SK-N-SH (cell line): ENCODE measurements around the gene CSNK2A1. TPM values are rescaled to one million over a fixed set of nuclear protein-coding genes. Genes with fewer than 3 reads are reported as not detected.

Experiments used
- CTCF ChIA-PET: fragments of 300-600, 350-600 bp; formaldehyde crosslinking; extraction: SDS; loops from one replicate; lab custom pipeline; 2021; lab: Yijun Ruan, JAX
- POLR2A ChIA-PET: fragments of 350-600 bp; sonication (Branson Sonifier 250); formaldehyde crosslinking; extraction: SDS; loops from one replicate; lab custom pipeline; 2020; ENCODE audit warnings: antibody characterized with exemption, inconsistent platforms; lab: Yijun Ruan, JAX
- DNase-seq: peaks from one replicate; pipeline ENCODE4 v3.0.0; 2012
- H2AFZ ChIP-seq: fragments of 200-600 bp; sonication (generic); 2 replicates; pipeline ENCODE4 v1.8.1; 2016; ENCODE audit warnings: antibody characterized with exemption, mild to moderate bottlenecking, low read depth
- H3F3A ChIP-seq: fragments of 200-600 bp; sonication (generic); replicated peaks from 2 replicates; pipeline ENCODE3; 2016; ENCODE audit warnings: antibody characterized with exemption, mild to moderate bottlenecking; ENCODE audit not compliant: insufficient read depth
- H3K27ac ChIP-seq, 2 experiments: fragments of 200-500 bp in 1 of 2; fragments of 200-600 bp in 1 of 2; sonication (Bioruptor generic) in 1 of 2; sonication (generic), shearing (Covaris generic) in 1 of 2; 2 replicates each; pipeline versions ENCODE4 v1.5.1 to v1.6.1; 2014 to 2016; ENCODE audit warnings: low read depth in 2 of 2, inconsistent platforms in 1 of 2, low read length in 1 of 2, mild to moderate bottlenecking in 1 of 2, mixed read lengths in 1 of 2
- H3K27me3 ChIP-seq: fragments of 200-600 bp; sonication (generic), shearing (Covaris generic); 2 replicates; pipeline ENCODE4 v1.6.1; 2016; ENCODE audit warnings: mixed run types; ENCODE audit not compliant: insufficient read depth
- H3K36me3 ChIP-seq, 2 experiments: fragments of 200-500 bp in 1 of 2; fragments of 200-600 bp in 1 of 2; sonication (Bioruptor generic) in 1 of 2; sonication (generic) in 1 of 2; replicated peaks in 1 of 2; 2 replicates each; pipeline versions ENCODE3 to v1.5.1; 2014 to 2016; ENCODE audit warnings: low read length in 1 of 2, mild to moderate bottlenecking in 1 of 2; ENCODE audit not compliant: insufficient read depth in 2 of 2, control insufficient read depth in 1 of 2
- H3K4me1 ChIP-seq, 2 experiments: fragments of 200-500 bp in 1 of 2; fragments of 200-600 bp in 1 of 2; sonication (Bioruptor generic) in 1 of 2; sonication (generic), shearing (Covaris generic) in 1 of 2; 2 replicates each; pipeline versions ENCODE4 v1.5.1 to v1.6.1; 2014 to 2016; ENCODE audit warnings: low read depth in 1 of 2, low read length in 1 of 2, mixed run types in 1 of 2; ENCODE audit not compliant: insufficient read depth in 2 of 2, control insufficient read depth in 1 of 2
- H3K4me2 ChIP-seq: fragments of 200-600 bp; sonication (generic), shearing (Covaris generic); 2 replicates; pipeline ENCODE4 v1.6.1; 2017; ENCODE audit warnings: mixed run types
- H3K4me3 ChIP-seq, 2 experiments: fragments of 200-500 bp in 1 of 2; fragments of 200-600 bp in 1 of 2; sonication (Bioruptor generic) in 1 of 2; sonication (generic), shearing (Covaris generic) in 1 of 2; 2 replicates each; pipeline versions ENCODE4 v1.5.1 to v1.8.1; 2014 to 2016; ENCODE audit warnings: low read depth in 2 of 2, inconsistent platforms in 1 of 2, low read length in 1 of 2, mild to moderate bottlenecking in 1 of 2, mixed read lengths in 1 of 2, moderate library complexity in 1 of 2
- H3K79me2 ChIP-seq: fragments of 200-600 bp; sonication (generic); 2 replicates; pipeline ENCODE4 v1.8.1; 2017; ENCODE audit warnings: mild to moderate bottlenecking; ENCODE audit not compliant: insufficient read depth
- H3K9ac ChIP-seq: fragments of 200-600 bp; sonication (generic); 2 replicates; pipeline ENCODE4 v1.6.1; 2017; ENCODE audit warnings: mixed run types
- H3K9me2 ChIP-seq: fragments of 200-600 bp; sonication (generic); 2 replicates; pipeline ENCODE4 v1.6.1; 2017; ENCODE audit warnings: mixed run types
- H3K9me3 ChIP-seq: fragments of 200-600 bp; sonication (generic); 2 replicates; pipeline ENCODE4 v1.6.1; 2017; ENCODE audit warnings: mixed run types, mild to moderate bottlenecking, moderate library complexity
- H4K20me1 ChIP-seq: fragments of 200-600 bp; sonication (generic); 2 replicates; pipeline ENCODE4 v1.6.1; 2017; ENCODE audit warnings: mild to moderate bottlenecking, mixed run types; ENCODE audit not compliant: insufficient read depth
- CTCF ChIP-seq: fragments of 200-600 bp; sonication (generic); IDR thresholded peaks from 2 replicates; pipeline ENCODE4 v1.6.1; 2017; ENCODE audit warnings: antibody characterized with exemption, mild to moderate bottlenecking, moderate library complexity
- ELF1 ChIP-seq: IDR thresholded peaks from 2 replicates; pipeline ENCODE4 v1.4.0; 2012
- EZH2phosphoT487 ChIP-seq: fragments of 200-600 bp; sonication (generic); IDR thresholded peaks from 2 replicates; pipeline ENCODE4 v1.6.1; 2017; ENCODE audit warnings: low read depth, mixed run types, mild to moderate bottlenecking, antibody characterized with exemption, moderate library complexity, borderline replicate concordance
- FOSL2 ChIP-seq: IDR thresholded peaks from 2 replicates; pipeline ENCODE4 v1.4.0; 2012; ENCODE audit warnings: low read depth, mild to moderate bottlenecking, moderate library complexity, borderline replicate concordance
- FOXJ3 ChIP-seq: sonication (generic); formaldehyde crosslinking; IDR thresholded peaks from 2 replicates; pipeline ENCODE4 v1.5.1; 2020; ENCODE audit warnings: mild to moderate bottlenecking, missing genetic modification reagents
- FOXM1 ChIP-seq: IDR thresholded peaks from 2 replicates; pipeline ENCODE4 v1.4.0; 2012; ENCODE audit warnings: low read depth, mild to moderate bottlenecking
- GABPA ChIP-seq: IDR thresholded peaks from 2 replicates; pipeline ENCODE4 v1.4.0; 2012; ENCODE audit warnings: low read depth, mild to moderate bottlenecking
- IRF3 ChIP-seq: fragments of 150-350 bp; IDR thresholded peaks from 2 replicates; pipeline ENCODE4 v1.6.1; 2016; ENCODE audit warnings: mild to moderate bottlenecking, low read depth, low read length
- MAX ChIP-seq: IDR thresholded peaks from 2 replicates; pipeline ENCODE4 v1.4.0; 2012; ENCODE audit warnings: low read depth
- MEF2A ChIP-seq: IDR thresholded peaks from 2 replicates; pipeline ENCODE4 v1.4.0; 2012; ENCODE audit warnings: low read depth, borderline replicate concordance
- MXI1 ChIP-seq: IDR thresholded peaks from 2 replicates; pipeline ENCODE4 v1.6.1; 2012; ENCODE audit warnings: mild to moderate bottlenecking, low read depth, low read length, improper control_type of control experiment
- NFIC ChIP-seq: IDR thresholded peaks from 2 replicates; pipeline ENCODE4 v1.4.0; 2012; ENCODE audit warnings: borderline replicate concordance
- NRF1 ChIP-seq: IDR thresholded peaks from 2 replicates; pipeline ENCODE4 v1.6.1; 2012; ENCODE audit warnings: low read depth, mild to moderate bottlenecking, low read length
- PBX3 ChIP-seq: IDR thresholded peaks from 2 replicates; pipeline ENCODE4; 2012
- RAD21 ChIP-seq: IDR thresholded peaks from 2 replicates; pipeline ENCODE4 v1.6.1; 2012; ENCODE audit warnings: mild to moderate bottlenecking, low read length
- RCOR1 ChIP-seq: fragments of 150-350 bp; IDR thresholded peaks from 2 replicates; pipeline ENCODE4 v1.6.1; 2017; ENCODE audit warnings: antibody characterized with exemption, low read length
- REST ChIP-seq: IDR thresholded peaks from 2 replicates; pipeline ENCODE4 v1.6.1; 2012; ENCODE audit warnings: mild to moderate bottlenecking, low read depth, low read length, moderate library complexity
- RFX5 ChIP-seq: IDR thresholded peaks from 2 replicates; pipeline ENCODE4 v1.6.1; 2012; ENCODE audit warnings: mild to moderate bottlenecking, improper control_type of control experiment, low read length
- RXRA ChIP-seq: IDR thresholded peaks from 2 replicates; pipeline ENCODE4 v1.4.0; 2012; ENCODE audit warnings: low read depth, mild to moderate bottlenecking, borderline replicate concordance
- ZBTB33 ChIP-seq: IDR thresholded peaks from 2 replicates; pipeline ENCODE4 v1.4.0; 2012; ENCODE audit warnings: low read depth, borderline replicate concordance
- WGBS: methylation state at CpG from one replicate; pipeline ENCODE4 v1.1.6; 2017; ENCODE audit warnings: low lambda C conversion rate; 5-methylcytosine and 5-hydroxymethylcytosine counted together
- polyA plus RNA-seq, 3 experiments: library from polyadenylated mRNA; depleted of rRNA; stranded (reverse); fragments of >200 nt; gene quantifications; 2 replicates each; pipeline ENCODE4 v1.2.3, GENCODE V29; 2012

CSNK2A1 gene
- polyA plus RNA-seq, 1 of the 3 experiments (the other 2 are of a cell fraction) = 61.9 TPM

- DNase-seq = no peak
- no peak for TF ChIP-seq MEF2A
- TF ChIP-seq FOXM1 = no peak
- no peak for TF ChIP-seq PBX3
- TF ChIP-seq IRF3 = no peak
- no peak for TF ChIP-seq NRF1
- TF ChIP-seq REST = no peak
- no peak for TF ChIP-seq RAD21
- no peak for TF ChIP-seq MAX
- no peak for TF ChIP-seq FOXJ3 (CRISPR knock-in tag)
- no peak for TF ChIP-seq CTCF
- TF ChIP-seq RXRA = no peak
- TF ChIP-seq EZH2phosphoT487 = no peak
- no peak for TF ChIP-seq FOSL2
- no peak for TF ChIP-seq RFX5
- no peak for TF ChIP-seq ZBTB33
- TF ChIP-seq NFIC = no peak
- no peak for TF ChIP-seq GABPA
- no peak for TF ChIP-seq ELF1
- TF ChIP-seq RCOR1 = no peak
- no peak for TF ChIP-seq MXI1
- Histone ChIP-seq H3K4me1 (peaks cover 0 to 4% of the 10 kb centered on the region in 2 experiments; a peak in 1 of 4 replicates), H3K9me2 (no peaks in the 10 kb centered on the region), H3K27me3 (peaks cover 13% of the 10 kb centered on the region), H3K4me3 (no peak overlapping the region), H4K20me1 (no peaks in the 10 kb centered on the region), H3K27ac (no peak overlapping the region), H3K79me2 (no peaks in the 10 kb centered on the region), H3K36me3 (no peaks in the 10 kb centered on the region), H2AFZ (no peak overlapping the region), H3K9me3 (no peaks in the 10 kb centered on the region), H3K4me2 (no peak overlapping the region), H3K9ac (no peak overlapping the region), H3F3A (no peaks in the 10 kb centered on the region)
- CTCF ChIA-PET = interaction anchor here (0.7 to 9.3 kb wide), 25 partner anchors 10 to 206 kb away, joined by 3 to 150 read pairs (median 5); no protein-coding TSS in a partner anchor
- POLR2A ChIA-PET = interaction anchor here (0.6 to 0.8 kb wide), 2 partner anchors 85 to 215 kb away, joined by 3 read pairs; no protein-coding TSS in a partner anchor
- 7% methylated on average over 2 of the region's 2 CpGs for WGBS
Measured at GRCh38 chr20:560680-561079, 17.1 kb upstream of the CSNK2A1 start.
